SJCRH30 (cell line): ENCODE measurements around the gene MCM10. TPM values are rescaled to one million over a fixed set of nuclear protein-coding genes. Genes with fewer than 3 reads are reported as not detected.
A peak's percentile ranks its signal among the peaks of the same experiment; 100 is the strongest.
"Not testable (repeated sequence)": the region's sequence is repeated elsewhere in the genome, so short reads cannot be mapped to it uniquely, and the experiment has no call there.

Experiments used
- DNase-seq, 2 experiments: peaks; one replicate each; pipeline ENCODE4 v3.0.0-alpha.2; 2015 to 2020
- H3K27ac ChIP-seq: fragments of 250-450 bp; sonication (Bioruptor Pico); 2 replicates; pipeline ENCODE4 v1.5.1; 2020; ENCODE audit warnings: mild to moderate bottlenecking, moderate library complexity
- H3K27me3 ChIP-seq: fragments of 250-450 bp; sonication (Bioruptor Pico); 2 replicates; pipeline ENCODE4 v1.5.1; 2020; ENCODE audit warnings: mild to moderate bottlenecking, moderate library complexity
- H3K36me3 ChIP-seq: fragments of 250-450 bp; sonication (Bioruptor Pico); 2 replicates; pipeline ENCODE4 v1.5.1; 2020; ENCODE audit warnings: mild to moderate bottlenecking, moderate library complexity
- H3K4me1 ChIP-seq: fragments of 250-450 bp; sonication (Bioruptor Pico); 2 replicates; pipeline ENCODE4 v1.5.1; 2020; ENCODE audit warnings: mild to moderate bottlenecking, moderate library complexity
- H3K4me3 ChIP-seq: fragments of 250-450 bp; sonication (Bioruptor Pico); 2 replicates; pipeline ENCODE4 v1.5.1; 2020; ENCODE audit warnings: mild to moderate bottlenecking, moderate library complexity
- H3K9me3 ChIP-seq: fragments of 250-450 bp; sonication (Bioruptor Pico); replicated peaks from 2 replicates; pipeline ENCODE4 v1.5.1; 2020; ENCODE audit warnings: mild to moderate bottlenecking, moderate library complexity
- total RNA-seq: library from RNA; depleted of rRNA; stranded (reverse); fragments of >200 nt; shearing (Covaris generic); gene quantifications from 2 replicates; pipeline ENCODE4 v1.2.3, GENCODE V29; 2014

Gene MCM10
- total RNA-seq, 1 experiment from 2014 or later = 53.1 TPM

DNA sequence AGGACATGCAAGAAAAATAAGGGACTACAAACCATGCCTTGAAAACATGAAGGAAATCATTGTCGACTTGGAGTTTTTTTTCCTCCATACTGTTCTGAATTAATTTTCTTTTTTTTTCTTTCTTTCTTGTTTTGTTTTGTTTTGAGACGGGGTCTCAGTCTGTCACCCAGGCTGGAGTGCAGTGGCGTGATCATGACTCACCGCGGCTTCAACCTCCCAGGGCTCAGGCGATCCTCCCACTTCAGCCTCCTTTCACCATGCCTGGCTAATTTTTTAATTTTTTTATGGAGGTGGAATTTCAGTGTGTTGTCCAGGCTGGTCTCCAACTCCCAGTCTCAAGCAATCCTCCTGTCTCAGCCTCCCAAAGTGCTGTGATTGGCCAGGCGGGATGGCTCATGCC is 61.2 kb downstream of the MCM10 start:
- no peaks in the 10 kb centered on the region for H3K27me3 ChIP-seq
- peaks cover 10% of the 10 kb centered on the region for H3K4me1 ChIP-seq
- no peaks in the 10 kb centered on the region for H3K9me3 ChIP-seq
- no peak for DNase-seq
- no peaks in the 10 kb centered on the region for H3K36me3 ChIP-seq
- no peak overlapping the region for H3K27ac ChIP-seq
- H3K4me3 ChIP-seq = no peak overlapping the region

DNA sequence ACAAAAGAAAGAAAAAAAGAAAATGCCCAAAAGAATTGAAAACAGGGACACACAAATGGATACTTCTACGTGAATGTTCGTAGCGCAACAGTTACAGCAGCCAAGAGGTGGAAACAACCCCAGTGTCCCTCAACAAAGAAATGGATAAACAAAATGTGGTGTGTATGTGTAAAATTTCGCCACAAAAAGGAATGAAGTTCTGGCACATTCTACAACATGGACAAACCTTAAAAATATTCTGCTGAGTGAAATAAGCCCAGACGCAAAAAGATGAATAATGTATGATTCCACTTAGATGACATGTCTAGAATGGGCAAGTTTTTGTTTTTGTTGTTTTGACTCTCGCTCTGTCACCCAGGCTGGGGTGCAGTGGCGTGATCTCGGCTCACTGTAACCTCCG is 61.9 kb downstream of the MCM10 start:
- Histone ChIP-seq H3K27me3 (no peaks in the 10 kb centered on the region), H3K9me3 (no peaks in the 10 kb centered on the region), H3K36me3 (no peaks in the 10 kb centered on the region), H3K27ac (no peak overlapping the region), H3K4me1 (peaks cover 10% of the 10 kb centered on the region), H3K4me3 (no peak overlapping the region)
- DNase-seq = no peak

DNA sequence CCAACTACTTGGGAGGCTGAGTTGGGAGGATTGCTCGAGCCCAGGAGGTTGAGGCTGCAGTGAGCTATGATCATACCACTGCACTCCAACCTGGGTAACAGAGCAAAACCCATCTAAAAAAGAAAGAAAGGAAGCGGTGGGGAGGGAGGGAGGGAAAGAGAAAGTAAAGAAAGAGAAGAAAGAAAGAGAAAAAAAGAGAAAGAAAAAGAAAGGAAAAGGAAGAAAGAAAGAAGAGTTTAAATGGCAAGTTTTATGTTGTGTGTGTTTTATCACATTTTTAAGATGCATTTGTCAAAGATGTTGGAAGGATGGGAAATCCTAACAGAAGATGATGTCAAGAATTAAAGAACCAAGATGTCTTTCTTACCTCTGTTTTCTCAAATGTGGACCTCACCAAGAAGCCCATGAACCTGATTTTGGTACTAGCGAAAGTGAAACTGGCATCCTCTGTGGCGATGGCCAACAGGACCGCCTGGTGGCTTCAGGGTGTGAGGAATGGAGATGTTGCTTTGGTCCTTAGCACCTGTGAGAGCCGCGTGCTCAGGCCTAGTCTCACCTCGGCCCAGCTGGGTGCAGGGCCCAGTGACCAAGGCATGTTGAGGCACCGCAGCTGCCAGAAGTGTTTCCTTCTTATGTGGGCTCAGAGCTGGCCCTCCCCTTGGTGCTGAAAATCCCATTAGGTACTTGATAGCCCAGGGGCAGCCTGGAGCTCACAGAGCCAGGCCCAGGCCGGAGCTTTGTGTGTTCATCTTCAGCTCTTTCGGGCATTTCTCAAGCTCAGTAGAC is 63.0 kb downstream of the MCM10 start:
- H3K9me3 ChIP-seq = no peaks in the 10 kb centered on the region
- peak in 1 of 2 experiments; percentile 23 for DNase-seq

DNA sequence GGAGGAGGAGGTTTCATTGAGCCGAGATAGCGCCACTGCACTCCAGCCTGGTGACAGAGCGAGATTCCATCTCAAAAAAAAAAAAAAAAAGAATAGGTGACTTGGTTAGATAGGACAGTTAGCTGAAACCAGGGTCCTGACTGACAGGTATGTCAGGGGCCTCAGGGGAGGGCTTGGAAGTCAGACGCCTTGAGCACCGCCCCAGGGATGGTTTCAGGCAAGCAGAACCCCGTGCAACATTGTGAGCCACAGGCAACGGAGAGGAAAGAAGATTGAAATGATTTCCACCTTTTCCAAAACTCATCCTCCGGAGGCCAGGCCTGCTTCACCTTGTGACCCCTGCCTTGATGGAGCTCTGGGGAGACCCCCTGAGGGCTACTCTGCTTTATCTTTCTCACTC is 64.2 kb downstream of the MCM10 start:
- Histone ChIP-seq H3K27ac (no peak overlapping the region), H3K36me3 (no peaks in the 10 kb centered on the region), H3K9me3 (no peaks in the 10 kb centered on the region), H3K4me3 (no peak overlapping the region), H3K27me3 (no peaks in the 10 kb centered on the region), H3K4me1 (no peaks in the 10 kb centered on the region)
- no peak for DNase-seq

More for the DNA sequence above, 63.0 kb downstream of the MCM10 start:
- Histone ChIP-seq H3K4me3 (no peak overlapping the region), H3K4me1 (peaks cover 8% of the 10 kb centered on the region), H3K27me3 (no peaks in the 10 kb centered on the region), H3K27ac (no peak overlapping the region), H3K36me3 (no peaks in the 10 kb centered on the region)

DNA sequence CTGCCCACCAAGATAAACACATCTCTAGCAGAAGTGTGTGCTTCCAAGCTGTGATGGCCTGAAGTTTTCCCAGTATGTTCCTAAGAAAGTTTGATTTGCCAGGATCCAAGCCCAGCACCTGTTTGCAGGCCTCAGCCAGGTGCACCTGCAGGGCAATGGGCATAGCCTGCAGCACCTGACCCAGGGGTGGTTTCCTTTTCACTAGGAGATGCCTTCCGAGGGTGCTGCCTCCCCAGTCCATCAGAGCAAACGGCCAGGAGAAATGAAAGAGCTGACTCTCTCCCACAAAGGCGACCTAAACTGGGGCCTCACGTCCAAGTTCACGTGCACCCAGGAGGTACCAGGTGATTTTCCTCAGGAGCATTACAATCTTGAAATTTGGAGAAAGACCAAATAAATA is 65.7 kb downstream of the MCM10 start:
- H3K27ac ChIP-seq = no peak overlapping the region
- no peak overlapping the region for H3K4me3 ChIP-seq
- H3K4me1 ChIP-seq = peaks cover 2% of the 10 kb centered on the region; the same call in 1 of the 2 replicates
- H3K27me3 ChIP-seq = no peaks in the 10 kb centered on the region
- DNase-seq = no peak
- H3K9me3 ChIP-seq = no peaks in the 10 kb centered on the region
- H3K36me3 ChIP-seq = no peaks in the 10 kb centered on the region

DNA sequence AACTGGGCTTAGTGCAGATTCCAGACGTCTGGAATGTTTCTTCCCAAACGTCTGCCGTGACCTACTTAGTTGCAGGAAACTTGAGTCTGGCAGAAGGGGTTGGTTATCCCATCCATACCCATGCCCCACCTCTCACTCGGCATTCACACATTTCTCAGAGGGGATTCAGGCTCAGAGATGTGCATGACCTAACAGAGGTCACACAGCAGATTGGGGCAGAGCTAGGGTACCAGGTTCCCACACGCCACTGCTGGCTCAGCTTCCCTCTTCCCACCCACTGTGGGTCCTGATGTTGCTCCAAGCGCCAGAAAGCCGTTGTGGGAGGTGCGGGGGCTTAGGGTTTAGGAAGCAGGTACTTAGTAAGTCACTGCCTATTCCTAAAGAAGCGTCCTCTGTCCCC is 69.8 kb downstream of the MCM10 start:
- H3K36me3 ChIP-seq = no peaks in the 10 kb centered on the region

DNA sequence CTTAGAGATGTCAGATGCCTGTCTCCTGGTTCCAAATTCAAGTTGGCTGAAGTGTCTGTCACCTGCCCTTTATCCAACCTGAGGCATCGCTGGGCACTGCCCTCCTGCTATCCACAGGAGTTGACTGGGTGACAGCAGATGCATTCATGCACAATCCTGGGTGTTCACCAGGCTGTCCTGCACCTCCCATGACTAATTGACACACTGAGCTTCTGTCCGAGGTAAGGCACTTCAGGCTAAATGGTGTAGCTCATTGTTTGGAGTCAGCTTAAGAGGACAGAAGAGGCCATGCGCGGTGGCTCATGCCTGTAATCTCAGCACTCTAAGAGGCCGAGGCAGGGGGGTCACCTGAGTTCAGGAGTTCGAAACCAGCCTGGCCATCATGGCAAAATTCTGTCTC is 70.5 kb downstream of the MCM10 start:
- H3K4me1 ChIP-seq = peaks cover 2% of the 10 kb centered on the region; the same call in 1 of the 2 replicates
- H3K4me3 ChIP-seq = no peak overlapping the region
- peak; percentile 18 to 55 for DNase-seq
- no peak overlapping the region for H3K27ac ChIP-seq
- H3K27me3 ChIP-seq = no peaks in the 10 kb centered on the region
- H3K9me3 ChIP-seq = no peaks in the 10 kb centered on the region
- H3K36me3 ChIP-seq = no peaks in the 10 kb centered on the region

More for the DNA sequence above, 69.8 kb downstream of the MCM10 start:
- no peaks in the 10 kb centered on the region for H3K9me3 ChIP-seq
- H3K27me3 ChIP-seq = no peaks in the 10 kb centered on the region
- peaks cover 2% of the 10 kb centered on the region; the same call in 1 of the 2 replicates for H3K4me1 ChIP-seq
- DNase-seq = no peak
- no peak overlapping the region for H3K27ac ChIP-seq
- H3K4me3 ChIP-seq = no peak overlapping the region

DNA sequence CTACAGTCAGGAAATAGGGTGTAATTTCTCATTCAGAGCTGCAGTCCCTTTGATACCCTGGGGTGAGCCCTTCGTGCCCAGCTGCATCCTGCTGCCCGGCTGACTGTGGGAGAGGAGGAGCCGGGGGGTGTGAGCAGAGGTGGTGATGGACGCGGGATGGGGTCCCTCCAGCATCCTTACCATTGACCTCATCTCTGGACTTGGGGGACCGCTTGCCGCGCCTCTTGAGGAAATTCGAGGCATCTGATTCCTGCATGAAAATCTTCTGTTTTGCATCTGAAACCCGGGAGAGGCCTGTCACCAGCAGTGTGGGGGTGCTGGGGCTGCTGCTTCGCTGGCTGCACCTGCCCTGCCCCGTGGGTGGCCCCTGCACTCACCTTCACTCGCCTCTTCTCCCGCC is 72.0 kb downstream of the MCM10 start:
- H3K4me3 ChIP-seq = no peak overlapping the region
- no peaks in the 10 kb centered on the region for H3K27me3 ChIP-seq
- peaks cover 2% of the 10 kb centered on the region; the same call in 1 of the 2 replicates for H3K4me1 ChIP-seq
- no peak overlapping the region for H3K27ac ChIP-seq
- no peaks in the 10 kb centered on the region for H3K9me3 ChIP-seq
- H3K36me3 ChIP-seq = no peaks in the 10 kb centered on the region
- DNase-seq = no peak

DNA sequence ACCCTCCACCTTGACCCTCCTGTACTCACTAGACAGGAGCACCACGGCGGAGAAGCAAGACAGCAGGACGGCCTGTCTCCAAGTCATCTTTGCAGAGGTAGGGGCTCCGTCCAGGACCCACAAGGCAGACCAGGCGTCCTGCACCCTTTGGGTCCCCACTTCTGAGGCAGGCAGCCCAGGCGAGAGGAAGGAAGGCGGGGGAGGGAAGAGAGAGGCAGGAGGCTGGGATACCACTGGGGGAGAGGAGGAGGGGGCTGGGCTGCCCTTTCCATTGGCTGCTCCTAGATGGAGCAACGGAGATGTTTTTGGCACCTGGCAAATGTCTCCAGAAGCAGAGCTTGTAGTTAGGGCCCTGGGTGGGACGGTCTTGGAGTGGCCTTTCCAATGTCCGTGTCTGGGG is 72.8 kb downstream of the MCM10 start, which contains the start of gene UCMA:
Gene UCMA (minus strand): TSS at position 203 of the 400 bp plus-strand sequence. CDS start 116 bp downstream, at position 87.
- no peak within 1 kb of the TSS for H3K4me3 ChIP-seq
- H3K27ac ChIP-seq = no peak within 1 kb of the TSS
- DNase-seq = no peak
- no peaks in the 10 kb centered on the region for H3K36me3 ChIP-seq
- no peaks in the 10 kb centered on the region for H3K27me3 ChIP-seq
- no peaks in the 10 kb centered on the region for H3K9me3 ChIP-seq
- H3K4me1 ChIP-seq = peaks cover 2% of the 10 kb centered on the region; the same call in 1 of the 2 replicates

DNA sequence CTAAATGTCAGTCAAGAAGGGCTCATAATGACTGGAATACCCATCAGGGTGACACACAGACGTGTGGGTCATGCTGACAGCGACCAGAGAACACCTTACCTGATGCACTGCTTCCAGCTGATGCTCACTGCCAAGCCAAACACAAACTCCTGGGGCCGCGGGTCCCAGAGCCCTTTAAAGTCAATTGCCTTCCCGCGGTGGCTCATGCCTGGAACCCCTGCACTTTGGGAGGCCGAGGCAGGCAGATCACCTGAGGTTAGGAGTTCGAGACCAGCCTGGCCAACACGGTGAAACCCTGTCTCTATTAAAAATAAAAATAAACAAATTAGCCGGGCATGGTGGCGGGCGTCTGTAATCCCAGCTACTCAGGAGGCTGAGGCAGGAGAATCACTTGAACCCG is 73.4 kb downstream of the MCM10 start:
- not testable (repeated sequence) for H3K36me3 ChIP-seq, DNase-seq, H3K4me3 ChIP-seq

DNA sequence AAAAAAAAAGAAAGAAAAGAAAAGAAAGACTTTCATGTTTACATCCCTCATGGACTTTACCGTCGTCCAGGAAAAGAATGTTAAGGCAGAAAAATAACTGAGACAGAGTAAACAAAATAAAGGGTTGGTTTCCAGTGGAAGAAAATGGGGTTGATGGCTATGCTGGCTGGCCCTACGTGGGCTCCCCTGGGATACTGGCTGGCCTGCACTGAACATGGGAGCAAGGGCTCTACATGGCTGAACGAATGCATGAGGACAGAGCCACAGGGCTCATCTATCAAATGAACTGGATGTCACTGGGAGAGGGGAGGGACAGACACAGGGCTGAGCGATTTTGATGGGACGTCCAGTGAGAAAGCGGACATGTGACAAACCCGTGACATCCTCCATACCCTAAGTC is 75.3 kb downstream of the MCM10 start:
- H3K27ac ChIP-seq = no peak overlapping the region
- H3K36me3 ChIP-seq = no peaks in the 10 kb centered on the region
- no peak for DNase-seq
- peaks cover under 1% of the 10 kb centered on the region; the same call in 1 of the 2 replicates for H3K4me1 ChIP-seq
- no peak overlapping the region for H3K4me3 ChIP-seq
- H3K9me3 ChIP-seq = no peaks in the 10 kb centered on the region
- no peaks in the 10 kb centered on the region for H3K27me3 ChIP-seq

More for the DNA sequence above, 73.4 kb downstream of the MCM10 start:
- H3K27me3 ChIP-seq, H3K4me1 ChIP-seq, H3K27ac ChIP-seq, H3K9me3 ChIP-seq: not testable (repeated sequence)

DNA sequence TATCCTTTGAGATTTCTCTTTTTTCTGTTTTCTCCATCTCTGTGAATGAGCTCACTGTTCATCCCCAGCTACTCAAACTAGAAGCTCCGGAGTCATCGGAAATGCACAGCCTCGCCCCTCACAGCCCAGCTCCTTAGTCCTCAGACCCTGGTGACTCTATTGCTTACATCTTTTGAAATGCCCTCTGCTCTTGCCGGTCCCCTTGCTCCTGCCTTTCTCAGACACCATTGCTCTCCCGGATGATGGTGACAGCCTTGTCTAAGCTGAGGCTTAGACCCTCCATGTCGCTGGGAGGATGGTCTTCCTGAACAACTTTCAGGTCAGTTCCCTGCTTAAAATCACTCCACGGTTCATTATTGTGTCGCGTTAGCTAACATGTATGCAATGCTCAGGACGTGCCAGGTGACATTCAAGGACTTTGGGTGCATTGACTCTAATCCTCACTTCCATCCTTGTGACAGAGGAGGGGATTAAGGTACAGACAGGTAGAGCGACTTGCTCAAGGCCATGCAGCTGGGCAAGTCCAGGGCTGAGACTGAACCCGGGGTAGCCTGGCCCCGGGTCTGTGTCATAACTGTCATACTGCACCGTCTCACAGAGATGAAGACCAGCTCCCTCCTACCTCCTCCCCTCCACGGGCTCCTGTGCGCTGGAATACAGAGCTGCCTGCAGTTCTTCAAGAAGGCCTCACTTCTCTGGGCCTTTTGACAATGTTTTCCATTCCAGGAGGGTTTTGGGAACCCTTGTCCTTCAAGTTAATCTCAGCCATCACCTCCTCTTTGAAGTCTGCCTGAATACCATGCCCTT is 77.1 kb downstream of the MCM10 start:
- DNase-seq = no peak
- Histone ChIP-seq H3K27ac (no peak overlapping the region), H3K4me3 (no peak overlapping the region), H3K27me3 (no peaks in the 10 kb centered on the region), H3K4me1 (no peaks in the 10 kb centered on the region), H3K36me3 (no peaks in the 10 kb centered on the region), H3K9me3 (no peaks in the 10 kb centered on the region)

DNA sequence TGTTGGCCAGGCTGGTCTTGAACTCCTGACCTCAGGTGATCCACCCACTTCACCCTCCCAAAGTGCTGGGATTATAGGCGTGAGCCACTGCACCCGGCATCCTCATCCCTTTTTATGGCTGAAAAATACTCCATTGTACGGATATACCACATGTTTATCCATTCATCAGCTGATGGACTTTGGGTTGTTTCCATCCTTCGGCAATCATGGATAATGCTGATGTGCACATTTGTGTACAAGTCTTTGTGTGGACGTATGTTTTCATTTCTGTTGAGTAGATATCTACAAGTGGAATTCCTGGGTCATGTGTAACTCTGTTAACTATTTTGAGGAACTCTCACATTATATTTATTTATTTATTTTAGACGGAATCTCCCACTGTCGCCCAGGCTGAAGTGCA is 78.6 kb downstream of the MCM10 start:
- no peaks in the 10 kb centered on the region for H3K9me3 ChIP-seq
- H3K4me1 ChIP-seq = no peaks in the 10 kb centered on the region
- no peak for DNase-seq
- H3K4me3 ChIP-seq = no peak overlapping the region
- no peaks in the 10 kb centered on the region for H3K27me3 ChIP-seq
- no peaks in the 10 kb centered on the region for H3K36me3 ChIP-seq
- no peak overlapping the region for H3K27ac ChIP-seq

DNA sequence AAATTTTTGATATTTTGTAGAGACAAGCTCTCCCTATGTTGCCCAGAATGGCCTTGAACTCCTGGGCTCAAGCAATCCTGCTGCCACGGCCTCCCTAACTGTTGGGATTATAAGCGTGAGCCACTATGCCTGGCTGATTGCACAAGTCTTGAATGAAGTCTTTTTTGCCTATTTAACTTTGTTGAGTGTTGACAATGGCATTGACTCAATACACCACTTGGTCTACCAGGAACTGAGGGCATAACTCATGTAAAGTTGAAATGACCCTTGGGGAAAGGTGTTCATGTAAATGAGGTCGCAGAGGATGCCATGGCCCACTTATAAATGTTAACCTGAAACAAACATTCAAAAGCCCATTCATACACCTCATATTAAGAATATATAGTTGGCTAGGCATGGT is 80.3 kb downstream of the MCM10 start:
- no peaks in the 10 kb centered on the region for H3K4me1 ChIP-seq
- H3K36me3 ChIP-seq = no peaks in the 10 kb centered on the region
- no peak for DNase-seq
- no peak overlapping the region for H3K27ac ChIP-seq
- no peaks in the 10 kb centered on the region for H3K9me3 ChIP-seq
- no peak overlapping the region for H3K4me3 ChIP-seq
- H3K27me3 ChIP-seq = no peaks in the 10 kb centered on the region

DNA sequence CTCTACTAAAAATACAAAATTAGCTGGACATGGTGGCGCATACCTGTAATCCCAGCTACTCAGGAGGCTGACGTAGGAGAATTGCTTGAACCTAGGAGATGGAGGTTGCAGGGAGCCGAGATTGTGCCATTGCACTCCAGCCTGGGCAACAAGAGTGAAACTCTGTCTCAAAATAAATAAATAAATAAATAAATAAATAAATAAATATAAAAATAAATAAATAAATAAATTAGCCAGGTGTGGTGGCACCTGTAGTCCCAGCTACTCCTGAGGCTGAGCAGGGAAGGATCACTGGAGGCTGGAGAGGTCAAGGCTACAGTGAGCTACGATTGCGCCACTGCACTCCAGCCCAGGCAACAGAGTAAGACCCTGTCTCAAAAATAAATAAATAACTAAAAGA is 80.9 kb downstream of the MCM10 start:
- not testable (repeated sequence) for H3K9me3 ChIP-seq, H3K27ac ChIP-seq, H3K4me3 ChIP-seq, H3K36me3 ChIP-seq, H3K27me3 ChIP-seq, DNase-seq, H3K4me1 ChIP-seq
